OCI-LY3 (cell line): ENCODE results near the gene STK17B.

Source experiments
- H2AFZ ChIP-seq: fragments of 200-600, 300-600 bp; shearing (Covaris generic); 2 replicates; pipeline ENCODE4 v1.6.0; 2014; ENCODE audit warnings: antibody characterized with exemption, low read depth, low read length
- H3K27ac ChIP-seq: fragments of 200-600, 300-600 bp; sonication (generic); 2 replicates; pipeline ENCODE4 v1.5.1; 2014; ENCODE audit warnings: mild to moderate bottlenecking, low read length, moderate library complexity, mixed read lengths
- H3K27me3 ChIP-seq: fragments of 200-600, 300-600 bp; sonication (generic); 2 replicates; pipeline ENCODE4 v1.6.1; 2014; ENCODE audit warnings: low read depth, low read length, mixed read lengths
- H3K36me3 ChIP-seq: fragments of 200-600, 300-600 bp; sonication (generic); replicated peaks from 2 replicates; pipeline ENCODE3; 2014; ENCODE audit warnings: low read depth, low read length, mixed read lengths
- H3K4me1 ChIP-seq: fragments of 300-600, 200-600 bp; sonication (generic); 2 replicates; pipeline ENCODE4 v1.6.1; 2014; ENCODE audit warnings: low read length, mixed read lengths
- H3K4me2 ChIP-seq: fragments of 200-600, 300-600 bp; sonication (generic); 2 replicates; pipeline ENCODE4 v1.6.1; 2014; ENCODE audit warnings: low read length, mixed read lengths
- H3K4me3 ChIP-seq: fragments of 300-600, 200-600 bp; sonication (generic); 2 replicates; pipeline ENCODE4 v1.5.1; 2014; ENCODE audit warnings: antibody characterized with exemption, mild to moderate bottlenecking, low read length, moderate library complexity
- H3K79me2 ChIP-seq: fragments of 300-600, 200-600 bp; shearing (Covaris generic); 2 replicates; pipeline ENCODE4 v1.6.1; 2014; ENCODE audit warnings: mild to moderate bottlenecking, low read length, mixed read lengths
- H3K9ac ChIP-seq: fragments of 300-600, 200-600 bp; shearing (Covaris generic); 2 replicates; pipeline ENCODE4 v1.6.0; 2014; ENCODE audit warnings: mild to moderate bottlenecking, low read length, moderate library complexity
- H3K9me3 ChIP-seq: fragments of 200-600, 300-600 bp; shearing (Covaris generic); 2 replicates; pipeline ENCODE4 v1.6.1; 2014; ENCODE audit warnings: low read length, mixed read lengths; ENCODE audit not compliant: insufficient read depth
- H4K20me1 ChIP-seq: fragments of 200-600, 300-600 bp; sonication (generic); 2 replicates; pipeline ENCODE4 v1.6.1; 2016; ENCODE audit warnings: low read length, mixed read lengths; ENCODE audit not compliant: insufficient read depth
- EZH2phosphoT487 ChIP-seq: fragments of 200-600 bp; shearing (Covaris generic); IDR thresholded peaks from 2 replicates; pipeline ENCODE4 v1.6.1; 2018; ENCODE audit warnings: antibody characterized with exemption, mixed run types, low read depth
- TF ChIP-seq, protein P1 (sequence below): fragments of 200-600, 300-600 bp; sonication (generic); IDR thresholded peaks from 2 replicates; pipeline ENCODE4 v1.5.1; 2014; ENCODE audit warnings: antibody characterized with exemption, low read length, low read depth

Gene STK17B

DNA sequence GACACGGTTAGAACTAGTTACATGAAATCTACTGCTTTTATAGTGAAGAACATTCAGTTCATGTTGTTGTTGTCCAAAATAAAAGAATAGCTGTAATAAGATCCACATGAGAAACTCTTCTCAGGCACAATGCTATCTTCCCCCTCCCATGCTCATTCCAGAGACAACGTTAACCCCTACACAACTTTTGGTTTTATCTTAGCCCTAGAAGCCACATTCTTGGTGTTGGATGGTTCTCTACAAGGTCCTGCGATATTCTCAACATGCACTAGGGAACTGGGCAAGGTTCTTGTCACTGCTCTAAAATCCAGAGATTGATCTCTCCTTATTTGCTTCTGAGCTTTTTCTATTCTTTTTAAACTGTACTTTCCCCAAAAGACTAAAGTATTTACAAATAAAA, 51.5 kb downstream of the STK17B start:
- no peaks in the 10 kb centered on the region for H3K4me1 ChIP-seq
- H4K20me1 ChIP-seq = no peaks in the 10 kb centered on the region
- no peaks in the 10 kb centered on the region for H3K27me3 ChIP-seq
- H3K4me2 ChIP-seq = no peak overlapping the region
- H3K36me3 ChIP-seq = no peaks in the 10 kb centered on the region
- H3K9ac ChIP-seq = no peak overlapping the region
- H3K9me3 ChIP-seq = no peaks in the 10 kb centered on the region
- H3K27ac ChIP-seq = no peak overlapping the region
- no peak overlapping the region for H3K4me3 ChIP-seq
- TF ChIP-seq EZH2phosphoT487 = no peak
- TF ChIP-seq, protein P1, sequence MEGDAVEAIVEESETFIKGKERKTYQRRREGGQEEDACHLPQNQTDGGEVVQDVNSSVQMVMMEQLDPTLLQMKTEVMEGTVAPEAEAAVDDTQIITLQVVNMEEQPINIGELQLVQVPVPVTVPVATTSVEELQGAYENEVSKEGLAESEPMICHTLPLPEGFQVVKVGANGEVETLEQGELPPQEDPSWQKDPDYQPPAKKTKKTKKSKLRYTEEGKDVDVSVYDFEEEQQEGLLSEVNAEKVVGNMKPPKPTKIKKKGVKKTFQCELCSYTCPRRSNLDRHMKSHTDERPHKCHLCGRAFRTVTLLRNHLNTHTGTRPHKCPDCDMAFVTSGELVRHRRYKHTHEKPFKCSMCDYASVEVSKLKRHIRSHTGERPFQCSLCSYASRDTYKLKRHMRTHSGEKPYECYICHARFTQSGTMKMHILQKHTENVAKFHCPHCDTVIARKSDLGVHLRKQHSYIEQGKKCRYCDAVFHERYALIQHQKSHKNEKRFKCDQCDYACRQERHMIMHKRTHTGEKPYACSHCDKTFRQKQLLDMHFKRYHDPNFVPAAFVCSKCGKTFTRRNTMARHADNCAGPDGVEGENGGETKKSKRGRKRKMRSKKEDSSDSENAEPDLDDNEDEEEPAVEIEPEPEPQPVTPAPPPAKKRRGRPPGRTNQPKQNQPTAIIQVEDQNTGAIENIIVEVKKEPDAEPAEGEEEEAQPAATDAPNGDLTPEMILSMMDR = no peak
- no peak overlapping the region for H2AFZ ChIP-seq
- no peaks in the 10 kb centered on the region for H3K79me2 ChIP-seq

DNA sequence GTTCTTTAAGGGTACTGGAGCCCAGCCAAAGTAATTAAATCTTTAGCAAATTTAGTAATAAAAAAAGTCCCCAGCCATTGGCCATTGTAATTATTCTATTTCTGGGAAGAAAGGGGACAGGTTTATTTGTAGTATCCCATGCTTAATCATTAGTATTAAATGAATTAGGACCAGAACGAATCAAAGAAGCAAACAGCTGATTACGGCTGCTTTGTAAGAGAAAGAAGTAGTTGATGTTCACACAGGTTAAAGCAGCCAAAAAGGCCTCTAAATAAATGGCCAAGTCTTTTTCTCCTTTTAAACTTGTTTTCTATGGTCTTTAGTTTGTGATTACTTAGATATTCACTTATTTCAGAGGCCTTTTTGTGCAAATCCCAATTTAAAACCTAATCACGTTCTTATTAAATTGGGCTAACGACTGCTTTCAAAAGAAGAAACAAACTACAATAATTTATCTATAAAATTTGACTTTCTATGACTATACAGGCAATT, 54.1 kb downstream of the STK17B start:
- no peak overlapping the region for H3K27ac ChIP-seq
- H4K20me1 ChIP-seq = no peaks in the 10 kb centered on the region
- no peak overlapping the region for H2AFZ ChIP-seq
- H3K9ac ChIP-seq = no peak overlapping the region
- H3K4me2 ChIP-seq = no peak overlapping the region
- TF ChIP-seq, protein P1 = no peak
- TF ChIP-seq EZH2phosphoT487 = no peak
- H3K4me3 ChIP-seq = no peak overlapping the region
- H3K9me3 ChIP-seq = no peaks in the 10 kb centered on the region
- H3K27me3 ChIP-seq = no peaks in the 10 kb centered on the region
- no peaks in the 10 kb centered on the region for H3K79me2 ChIP-seq
- no peaks in the 10 kb centered on the region for H3K36me3 ChIP-seq
- H3K4me1 ChIP-seq = no peaks in the 10 kb centered on the region

DNA sequence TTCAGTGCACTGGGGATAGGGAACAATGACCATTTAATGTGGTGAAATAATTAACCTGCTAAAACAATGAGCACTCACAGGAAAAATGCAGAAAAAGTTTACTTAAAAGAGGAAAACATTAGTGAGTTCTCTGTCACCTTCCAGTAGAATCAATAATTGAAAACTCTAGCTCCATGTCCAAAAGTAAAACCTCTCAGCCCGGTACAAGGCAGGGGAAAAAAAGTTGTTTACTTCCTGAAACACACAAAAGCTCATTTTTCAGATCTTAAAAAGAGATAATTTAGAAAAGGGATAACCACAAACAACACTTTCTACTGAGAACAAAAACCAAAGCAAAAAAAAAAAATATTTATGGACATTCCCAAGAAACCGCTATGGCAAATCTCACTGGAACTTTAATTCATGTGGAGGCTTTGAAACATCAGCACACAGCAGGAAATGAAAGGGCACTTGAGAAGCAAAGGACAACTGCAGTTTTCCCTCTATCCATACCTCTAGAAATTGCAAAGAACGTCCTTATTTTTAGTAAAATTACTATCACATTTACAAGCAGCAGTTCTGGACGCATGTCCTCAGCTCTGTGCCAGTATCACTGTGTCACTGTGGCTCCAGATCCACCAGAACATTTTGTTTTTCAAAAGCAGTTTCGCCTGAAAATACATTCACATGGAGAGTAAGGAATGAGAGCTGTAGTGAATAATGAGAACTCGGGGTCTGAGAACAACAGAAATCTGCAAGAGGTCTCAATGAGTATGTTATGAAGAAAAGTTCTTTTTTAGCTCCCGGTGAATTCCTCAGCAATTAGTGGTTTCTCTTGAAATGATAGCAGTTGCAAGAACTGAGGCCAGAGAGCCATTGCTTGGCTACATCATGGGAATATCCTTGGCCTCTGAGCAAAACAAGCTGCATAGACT, 58.1 kb downstream of the STK17B start:
- Histone ChIP-seq H3K4me2 (no peak overlapping the region), H3K9ac (no peak overlapping the region), H3K79me2 (no peaks in the 10 kb centered on the region), H4K20me1 (no peaks in the 10 kb centered on the region), H3K36me3 (no peaks in the 10 kb centered on the region), H3K4me1 (peaks cover 10% of the 10 kb centered on the region), H3K27me3 (no peaks in the 10 kb centered on the region), H2AFZ (no peak overlapping the region), H3K9me3 (no peaks in the 10 kb centered on the region), H3K4me3 (no peak overlapping the region), H3K27ac (no peak overlapping the region)
- TF ChIP-seq, protein P1 = no peak
- no peak for TF ChIP-seq EZH2phosphoT487

DNA sequence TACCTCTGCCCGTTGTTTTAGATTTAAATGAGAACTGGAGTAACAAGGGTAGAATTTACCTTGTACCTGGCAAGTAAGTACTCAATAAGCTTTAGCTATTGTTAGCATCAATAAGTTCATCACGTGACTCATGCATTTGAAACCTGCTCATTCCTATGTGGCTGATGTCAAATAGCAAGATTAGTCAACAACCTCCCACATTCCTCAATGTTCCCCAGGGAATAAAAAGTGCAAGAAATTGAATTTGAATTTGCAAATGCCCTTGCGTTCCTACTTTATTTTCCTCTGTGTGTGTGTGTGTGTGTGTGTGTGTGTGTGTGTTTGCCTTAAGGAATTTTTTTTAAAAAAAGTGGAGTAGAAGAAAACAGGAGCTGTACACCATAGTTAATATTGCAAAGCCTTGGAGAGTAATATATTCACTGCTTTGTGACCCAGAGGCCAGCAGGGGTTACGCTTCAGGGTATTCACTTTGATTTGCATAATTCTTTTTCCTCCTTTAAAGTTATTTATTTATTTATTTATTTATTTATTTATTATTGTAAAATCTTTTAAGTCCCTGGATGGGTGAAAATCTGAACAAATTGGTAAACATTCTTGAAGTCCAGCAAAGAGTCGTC, 58.9 kb downstream of the STK17B start:
- H3K4me2 ChIP-seq = no peak overlapping the region
- no peaks in the 10 kb centered on the region for H3K9me3 ChIP-seq
- H3K4me3 ChIP-seq = no peak overlapping the region
- no peaks in the 10 kb centered on the region for H3K79me2 ChIP-seq
- H3K36me3 ChIP-seq = no peaks in the 10 kb centered on the region
- H3K9ac ChIP-seq = no peak overlapping the region
- no peak for TF ChIP-seq EZH2phosphoT487
- TF ChIP-seq, protein P1 = no peak
- H3K4me1 ChIP-seq = peaks cover 15% of the 10 kb centered on the region
- H3K27me3 ChIP-seq = no peaks in the 10 kb centered on the region
- H4K20me1 ChIP-seq = no peaks in the 10 kb centered on the region
- no peak overlapping the region for H3K27ac ChIP-seq
- no peak overlapping the region for H2AFZ ChIP-seq
